NCI-H446 (cell line): ENCODE results near the gene FAM20C.
"Not testable (repeated sequence)": the region's sequence is repeated elsewhere in the genome, so short reads cannot be mapped to it uniquely, and the experiment has no call there.

Source experiments
- DNase-seq, 2 experiments: peaks; one replicate each; lab custom pipeline; 2025; lab: John Stamatoyannopoulos, UW

FAM20C gene

DNA sequence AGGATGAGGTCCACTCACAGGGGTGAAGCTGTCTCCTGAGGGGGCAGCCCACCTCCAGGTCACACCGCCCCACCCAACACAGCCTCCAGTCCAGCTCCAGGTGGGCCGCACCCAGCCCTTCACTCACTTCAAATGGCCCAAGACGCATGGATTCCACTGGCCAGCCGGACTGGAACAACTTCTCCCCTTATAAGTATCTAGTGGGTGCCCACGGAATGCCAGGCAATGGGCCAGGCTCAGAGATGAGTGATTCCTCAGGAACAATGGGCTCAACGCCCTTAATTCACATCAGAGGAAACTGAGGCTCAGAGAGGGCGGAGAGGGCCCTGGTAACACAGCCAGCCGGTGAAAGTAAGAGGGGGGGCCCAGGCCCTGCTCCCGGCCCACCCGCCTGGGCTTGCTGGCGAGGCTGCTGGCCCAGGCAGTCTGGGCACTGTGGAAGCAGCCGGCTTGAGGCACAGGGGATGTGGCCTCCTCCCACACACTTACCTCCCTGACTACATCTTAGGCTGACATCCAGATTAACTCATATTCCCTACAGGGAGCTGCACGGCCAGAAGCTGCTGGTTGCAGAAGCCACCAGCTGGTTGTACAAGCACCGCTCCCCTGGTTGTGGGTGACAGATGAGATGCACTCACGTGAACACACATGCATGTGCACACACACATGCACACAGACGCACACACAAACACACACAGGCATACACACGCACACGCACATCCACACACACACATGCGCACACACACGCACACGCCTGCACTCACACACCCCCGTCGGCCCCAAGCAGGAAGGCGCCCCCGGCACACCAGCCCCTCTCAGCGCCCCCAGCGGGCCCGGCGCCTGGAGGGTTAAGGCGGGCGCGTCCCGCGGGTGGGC is 1.0 kb upstream of the FAM20C start:
- DNase-seq, result peak; percentile 32 to 72

DNA sequence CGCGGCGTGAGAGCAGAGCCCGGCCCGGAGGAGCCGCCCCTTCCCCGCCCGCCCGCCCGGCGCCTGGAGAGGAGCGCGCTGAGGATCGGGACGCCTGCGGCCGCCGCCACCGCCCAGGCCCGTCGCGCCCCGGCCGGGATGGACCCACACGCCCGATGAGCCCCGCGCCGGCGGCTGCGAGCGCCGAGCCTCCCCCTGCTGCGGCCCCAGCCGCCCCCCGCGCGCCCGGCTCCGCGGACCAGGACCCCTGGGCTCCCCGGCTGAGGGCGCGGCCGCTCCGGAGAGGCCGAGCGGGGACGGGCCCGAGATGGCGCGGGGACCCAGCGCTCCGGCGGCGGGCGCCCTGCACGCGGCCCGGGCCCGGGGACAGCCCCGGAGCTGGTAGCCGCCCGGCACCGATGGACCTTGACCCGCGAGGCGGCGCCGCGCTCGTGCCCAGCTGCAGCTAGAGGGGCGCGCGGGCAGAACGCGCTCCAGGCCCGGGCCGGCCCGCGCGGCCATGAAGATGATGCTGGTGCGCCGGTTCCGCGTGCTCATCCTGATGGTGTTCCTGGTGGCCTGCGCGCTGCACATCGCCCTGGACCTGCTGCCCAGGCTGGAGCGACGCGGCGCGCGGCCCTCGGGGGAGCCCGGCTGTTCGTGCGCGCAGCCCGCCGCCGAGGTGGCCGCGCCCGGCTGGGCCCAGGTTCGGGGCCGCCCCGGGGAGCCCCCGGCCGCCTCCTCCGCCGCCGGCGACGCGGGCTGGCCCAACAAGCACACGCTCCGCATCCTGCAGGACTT is 520 bp downstream of the FAM20C start:
- DNase-seq, result no peak

DNA sequence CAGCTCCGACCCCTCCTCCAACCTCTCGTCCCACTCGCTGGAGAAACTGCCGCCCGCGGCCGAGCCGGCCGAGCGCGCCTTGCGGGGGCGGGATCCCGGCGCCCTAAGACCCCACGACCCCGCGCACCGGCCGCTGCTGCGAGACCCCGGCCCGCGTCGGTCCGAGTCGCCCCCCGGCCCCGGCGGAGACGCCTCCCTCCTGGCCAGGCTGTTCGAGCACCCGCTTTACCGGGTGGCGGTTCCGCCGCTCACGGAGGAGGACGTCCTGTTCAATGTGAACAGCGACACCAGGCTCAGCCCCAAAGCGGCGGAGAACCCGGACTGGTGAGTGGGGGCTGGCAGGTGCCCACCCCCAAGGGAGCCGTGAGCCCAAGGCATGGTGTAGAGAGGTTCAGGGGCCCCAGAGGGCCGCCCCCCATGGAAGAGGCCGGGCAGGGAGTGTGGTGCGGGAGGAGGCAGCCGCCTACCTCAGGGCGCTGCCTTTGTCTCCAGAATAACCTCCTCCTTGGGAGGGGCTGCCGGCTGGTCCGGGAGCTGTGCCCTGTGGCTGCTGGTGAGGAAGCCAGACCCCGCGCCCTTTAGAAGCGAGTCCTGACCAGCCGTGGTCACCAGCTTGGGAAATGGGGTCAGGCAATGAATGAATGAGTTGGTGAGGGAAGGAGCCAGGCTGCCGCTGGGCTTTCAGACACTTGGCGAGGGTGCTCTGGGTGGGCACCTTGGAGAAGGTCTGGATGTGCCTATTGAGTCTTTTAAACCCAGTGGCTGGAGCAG is 1.3 kb downstream of the FAM20C start:
- DNase-seq, result no peak

DNA sequence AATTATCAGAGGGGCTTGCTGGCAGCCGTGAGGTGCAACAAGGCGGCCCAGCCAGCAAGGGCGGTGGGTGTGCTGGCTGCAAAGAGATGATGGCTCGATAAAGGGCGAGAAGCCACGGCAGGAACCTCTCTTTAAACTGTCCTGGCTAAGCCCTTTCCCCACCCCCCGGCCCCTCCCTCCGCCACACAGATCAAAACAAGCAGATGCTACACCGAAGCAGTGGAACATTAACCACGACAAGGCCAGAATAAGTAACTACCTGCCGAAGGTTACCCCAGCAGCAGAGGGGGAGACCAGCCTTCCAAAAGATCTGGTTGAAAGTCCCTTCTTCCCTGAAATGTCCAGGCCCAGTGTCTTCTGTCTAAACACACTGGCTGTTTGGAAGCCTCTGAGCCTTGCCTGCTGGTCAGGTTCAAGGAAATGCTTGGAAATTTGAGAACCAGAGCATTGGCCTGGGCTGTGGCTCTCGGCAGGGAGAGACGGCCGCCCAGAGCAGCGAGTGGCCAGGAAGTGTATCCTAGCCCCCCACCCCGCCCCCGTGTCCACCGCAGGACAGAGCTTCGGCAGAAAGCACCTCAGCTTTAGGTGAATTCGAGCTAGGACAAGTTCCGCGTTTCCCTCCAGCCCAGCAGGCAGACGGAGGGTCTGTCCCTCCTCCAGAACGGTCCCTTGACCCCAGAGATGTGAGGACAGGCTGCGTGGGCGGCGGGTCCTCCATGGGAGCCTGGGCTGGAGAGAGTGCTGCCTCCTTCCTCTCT is 2.1 kb downstream of the FAM20C start:
- DNase-seq, result no peak

DNA sequence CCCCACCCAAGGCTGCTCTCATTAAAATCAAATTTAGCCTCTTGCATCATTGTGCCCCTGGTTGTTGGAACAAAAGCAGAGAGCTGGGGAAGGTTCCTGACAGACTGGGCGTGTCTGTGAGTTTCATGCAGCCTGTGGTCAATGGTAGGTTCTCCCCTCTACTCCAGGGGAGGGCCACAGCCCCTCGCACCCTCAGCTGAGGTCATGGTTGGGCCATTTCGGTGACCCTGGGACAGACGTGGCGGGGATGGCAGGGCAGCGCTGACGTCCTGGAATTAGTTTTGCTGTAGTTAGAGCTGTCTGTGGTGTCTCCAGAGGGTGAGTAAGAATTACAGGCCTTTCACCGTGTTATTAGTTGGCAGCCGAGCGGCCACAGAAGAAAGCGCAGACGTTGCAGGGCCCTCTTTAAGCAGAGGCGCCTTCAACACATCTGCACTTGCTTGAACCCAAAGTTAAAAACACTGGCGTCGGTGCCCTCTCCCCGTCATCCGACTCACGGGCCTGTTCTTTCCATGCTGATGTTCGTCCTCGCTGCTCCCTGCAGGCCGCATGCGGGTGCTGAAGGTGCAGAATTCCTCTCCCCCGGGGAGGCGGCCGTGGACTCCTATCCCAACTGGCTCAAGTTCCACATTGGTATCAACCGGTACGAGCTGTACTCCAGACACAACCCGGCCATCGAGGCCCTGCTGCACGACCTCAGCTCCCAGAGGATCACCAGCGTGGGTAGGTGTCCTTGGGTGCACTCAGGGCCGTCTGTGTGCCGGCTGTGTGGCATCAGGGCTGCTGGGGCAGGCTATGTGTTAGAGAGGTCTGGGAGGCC is 2.8 kb downstream of the FAM20C start:
- no peak for DNase-seq

DNA sequence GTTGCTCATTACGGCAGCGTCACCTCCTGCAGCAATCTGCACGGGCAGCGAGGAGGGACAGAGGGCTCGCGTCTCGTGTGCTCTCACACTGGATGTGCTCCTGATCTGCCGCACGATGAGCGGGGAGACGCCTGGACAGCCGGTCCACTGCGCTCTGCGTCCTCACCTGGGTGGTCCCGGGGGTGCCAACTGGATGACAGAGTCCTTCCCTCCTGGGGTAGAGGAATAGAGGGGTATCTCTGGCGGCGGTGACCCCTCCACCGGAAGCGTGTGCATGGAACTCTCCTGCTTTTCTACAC is 3.4 kb downstream of the FAM20C start:
- no peak for DNase-seq

DNA sequence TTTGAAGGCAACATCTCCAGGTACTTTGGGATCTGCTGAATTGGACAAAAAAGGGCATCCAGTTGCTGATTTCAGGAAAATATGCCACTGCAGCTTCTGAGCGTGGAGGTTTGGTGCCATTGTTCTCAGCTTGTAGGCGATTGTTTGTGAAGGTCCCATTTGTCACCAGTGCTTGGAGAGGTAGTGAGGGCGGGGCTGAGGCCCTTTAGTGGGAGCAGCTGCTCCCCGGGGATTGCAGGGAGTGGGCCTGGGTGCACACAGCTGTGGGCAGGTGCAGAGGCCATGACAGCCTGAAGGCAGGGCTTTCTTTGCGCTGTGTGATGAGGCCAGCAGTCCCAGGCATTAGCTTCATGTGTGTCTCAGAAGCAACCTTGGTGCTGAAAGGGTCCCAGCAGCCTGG is 3.9 kb downstream of the FAM20C start:
- no peak for DNase-seq

DNA sequence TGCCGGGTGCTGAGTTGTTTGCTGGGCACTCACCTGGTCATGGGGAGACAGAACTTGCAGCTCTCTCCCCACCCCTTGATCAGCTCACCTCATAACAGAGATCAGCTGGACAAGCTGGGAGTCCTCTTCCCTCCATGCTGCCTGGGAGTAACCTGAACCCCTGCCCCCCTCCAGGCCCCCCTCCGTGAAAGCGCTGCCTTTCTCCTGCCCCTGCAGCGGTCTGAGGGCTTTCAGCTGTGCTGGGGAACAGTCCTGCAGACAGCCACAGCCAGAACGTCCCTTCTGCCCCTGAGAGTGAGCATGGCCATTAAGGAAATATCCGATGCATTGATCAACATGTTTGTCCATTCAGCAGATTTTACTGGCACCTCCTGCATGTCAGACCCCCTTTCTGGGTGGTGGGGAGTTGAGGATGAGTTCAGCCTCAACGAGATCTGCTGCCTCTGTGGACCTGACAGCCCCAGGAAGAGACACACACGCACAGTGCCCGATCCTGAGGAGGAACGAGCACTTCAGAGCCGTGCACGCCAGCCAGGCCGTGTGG is 4.5 kb downstream of the FAM20C start:
- DNase-seq, result no peak

DNA sequence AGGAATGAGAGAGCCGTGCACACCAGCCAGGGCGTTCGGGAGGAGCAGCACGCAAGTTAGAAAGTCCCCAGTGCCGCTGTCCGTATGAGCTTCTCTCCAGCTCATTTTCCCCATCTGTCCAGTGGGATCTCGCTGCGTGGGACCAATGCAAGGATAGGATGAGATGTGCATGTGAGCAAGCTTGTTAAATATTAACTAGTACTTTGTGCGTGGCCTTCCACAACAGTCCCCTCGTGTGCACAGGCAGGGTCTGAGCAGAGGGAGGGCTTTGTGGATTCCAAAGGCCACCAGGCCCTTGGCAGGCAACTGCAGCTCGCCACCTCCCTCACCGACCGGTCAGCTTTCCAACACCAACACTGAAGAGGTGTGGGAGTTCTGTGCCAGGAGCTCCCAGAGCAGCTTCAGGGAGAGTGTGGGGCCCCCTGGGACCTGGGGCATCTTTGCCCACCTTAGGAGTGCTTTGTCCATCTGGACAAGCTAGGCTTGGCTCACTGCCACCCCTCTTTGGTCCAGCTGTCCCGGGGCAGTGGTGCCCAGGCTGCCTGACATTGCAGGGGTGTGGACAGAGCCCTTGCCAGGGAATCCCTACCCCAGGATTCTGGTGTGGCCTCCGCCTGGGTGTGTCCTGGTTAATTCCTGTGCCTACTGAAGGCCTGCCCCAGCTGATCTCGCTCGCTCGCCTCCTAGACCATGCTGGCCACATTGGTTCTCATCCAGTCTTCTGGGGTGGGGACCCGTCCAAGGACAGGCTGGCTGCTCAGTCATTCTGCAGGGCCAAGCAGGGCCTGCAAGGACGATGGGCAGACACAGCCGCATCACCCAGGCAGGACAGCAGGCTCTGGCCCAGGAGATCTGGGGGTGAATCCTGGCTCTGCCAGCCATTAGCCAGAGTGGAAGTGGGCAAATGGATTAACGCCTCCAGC is 5.3 kb downstream of the FAM20C start:
- DNase-seq, result no peak

DNA sequence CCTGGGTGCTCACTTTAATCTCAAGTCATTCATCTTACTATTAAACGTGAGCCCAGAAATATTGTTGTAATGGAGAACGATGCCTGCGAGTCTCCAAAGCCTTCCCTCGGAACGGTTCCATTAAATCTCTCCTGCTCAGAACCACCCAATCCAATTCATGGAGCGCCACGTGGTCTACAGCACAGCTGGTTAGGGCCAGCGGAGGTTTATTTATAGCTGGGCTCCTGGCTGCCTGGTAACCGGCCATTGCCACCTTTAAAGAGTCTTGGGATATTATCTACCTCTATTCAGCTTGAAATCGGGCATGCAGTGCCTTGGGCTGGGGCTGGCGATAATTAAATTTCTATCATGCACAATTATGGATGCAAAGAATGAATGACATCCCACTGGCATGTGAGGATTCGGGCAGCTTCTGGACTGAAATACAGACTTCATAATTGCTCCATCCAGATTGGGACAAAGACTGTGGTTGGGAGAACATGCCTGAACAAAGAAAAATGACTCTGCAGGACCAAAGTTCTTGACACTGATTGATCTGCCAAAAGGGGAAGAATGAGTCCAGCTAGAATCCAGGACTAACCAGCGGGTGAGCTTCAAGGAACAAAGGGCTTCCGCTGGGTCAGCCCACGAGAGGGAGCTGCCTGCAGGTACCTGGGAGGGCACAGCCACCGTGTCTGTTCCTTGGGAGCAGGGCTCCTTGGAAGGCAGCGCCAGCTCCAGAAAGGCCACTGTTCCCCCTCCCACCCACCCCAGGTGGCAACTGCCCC is 7.3 kb downstream of the FAM20C start:
- DNase-seq, result no peak

DNA sequence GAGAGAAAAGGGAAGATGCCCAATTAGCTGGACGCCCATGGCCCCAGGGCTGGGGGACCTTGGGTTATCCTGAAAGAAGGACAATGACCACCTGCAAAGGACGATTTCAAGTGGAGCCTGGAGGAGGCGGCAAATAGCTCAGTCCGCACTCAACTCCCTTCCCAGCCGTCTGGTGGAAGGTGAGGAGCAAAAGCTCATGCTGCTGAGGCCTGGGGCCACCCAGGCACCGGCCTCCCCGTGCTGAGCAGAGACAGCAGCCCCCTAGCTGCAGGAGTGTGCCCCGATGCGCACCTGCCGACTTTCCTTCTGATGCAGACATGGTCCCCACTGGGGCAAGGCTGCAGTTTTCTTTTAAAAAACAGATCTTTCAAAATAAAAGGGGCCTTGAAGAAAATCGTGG is 7.9 kb downstream of the FAM20C start:
- no peak for DNase-seq

DNA sequence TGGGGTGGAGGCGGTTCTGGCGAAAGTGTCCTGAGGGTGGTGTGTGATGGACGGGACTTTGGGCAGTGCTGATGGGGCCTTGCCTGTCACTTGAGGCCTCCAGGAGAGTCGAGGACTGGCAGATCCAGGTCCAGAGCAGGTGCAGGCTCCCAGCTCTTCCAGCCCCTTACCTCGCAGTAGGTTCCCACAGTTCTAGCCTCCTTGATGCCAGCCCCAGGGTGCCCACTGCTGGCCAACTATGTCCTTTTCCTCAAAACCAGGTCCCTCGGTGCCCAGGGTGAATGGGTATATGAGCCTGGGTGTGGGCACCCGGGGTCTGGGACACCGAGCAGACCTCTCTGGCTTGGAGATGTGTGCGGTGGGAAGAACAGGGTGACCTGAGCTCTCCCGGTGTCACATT is 8.3 kb downstream of the FAM20C start:
- no peak for DNase-seq

DNA sequence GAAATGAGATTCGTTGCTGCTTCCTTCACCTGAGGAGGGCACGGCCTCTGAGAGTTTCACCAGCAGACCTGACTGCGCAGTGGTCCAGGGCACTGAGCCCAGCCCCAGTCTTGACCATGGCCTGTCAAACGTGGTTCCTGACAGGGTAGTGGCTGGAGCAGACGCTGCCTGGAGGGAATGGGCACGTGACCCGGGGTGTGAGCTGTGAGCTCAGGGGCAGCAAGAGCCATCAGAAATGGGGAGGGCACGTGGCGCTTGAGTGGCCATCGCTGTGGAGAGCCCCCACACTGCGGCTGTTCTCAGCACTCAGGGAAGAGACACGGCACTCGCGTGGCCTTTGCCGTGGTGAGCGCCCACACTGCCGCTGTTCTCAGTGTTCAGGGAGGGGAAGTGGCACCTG is 12.0 kb downstream of the FAM20C start:
- DNase-seq, result no peak

DNA sequence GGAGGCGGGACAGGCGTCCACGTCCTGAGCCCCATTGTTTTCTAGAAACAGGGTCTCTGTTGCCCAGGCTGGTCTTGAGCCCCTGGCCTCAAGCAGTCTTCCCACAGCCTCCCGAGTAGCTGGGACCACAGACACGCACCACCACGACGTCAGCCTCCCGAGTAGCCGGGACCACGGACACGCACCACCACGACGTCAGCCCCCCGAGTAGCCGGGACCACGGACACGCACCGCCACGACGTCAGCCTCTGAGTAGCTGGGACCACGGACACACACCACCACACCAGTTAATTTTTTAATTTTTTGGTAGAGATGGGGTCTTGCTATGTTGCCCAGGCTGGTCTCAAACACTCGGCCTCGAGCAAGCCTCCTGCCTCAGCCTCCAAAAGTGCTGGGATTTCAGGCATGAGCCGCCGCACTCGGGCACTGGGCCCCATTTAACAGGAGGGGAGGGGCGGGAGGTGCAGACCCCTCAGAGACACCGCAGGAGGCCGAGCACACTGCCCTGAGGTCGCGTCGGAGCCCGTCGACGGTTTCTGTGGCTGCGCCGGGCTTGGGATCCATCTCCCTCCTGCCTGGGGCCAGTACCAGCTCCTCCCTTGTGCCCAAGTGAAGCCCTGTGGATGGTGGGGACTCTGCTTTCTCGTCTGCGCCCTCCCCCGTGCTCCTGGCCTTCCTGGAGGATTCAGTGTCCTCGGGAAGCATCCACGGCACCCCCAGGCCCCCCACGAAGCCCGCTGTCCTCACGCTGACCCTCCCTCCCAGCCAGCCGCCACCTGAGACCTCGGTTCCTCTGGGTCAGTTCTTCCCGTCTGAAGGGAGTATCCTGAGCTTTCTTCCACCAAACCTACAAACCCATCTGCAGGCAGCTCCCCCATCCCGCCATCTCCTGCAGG is 13.0 kb downstream of the FAM20C start:
- DNase-seq, result no peak

DNA sequence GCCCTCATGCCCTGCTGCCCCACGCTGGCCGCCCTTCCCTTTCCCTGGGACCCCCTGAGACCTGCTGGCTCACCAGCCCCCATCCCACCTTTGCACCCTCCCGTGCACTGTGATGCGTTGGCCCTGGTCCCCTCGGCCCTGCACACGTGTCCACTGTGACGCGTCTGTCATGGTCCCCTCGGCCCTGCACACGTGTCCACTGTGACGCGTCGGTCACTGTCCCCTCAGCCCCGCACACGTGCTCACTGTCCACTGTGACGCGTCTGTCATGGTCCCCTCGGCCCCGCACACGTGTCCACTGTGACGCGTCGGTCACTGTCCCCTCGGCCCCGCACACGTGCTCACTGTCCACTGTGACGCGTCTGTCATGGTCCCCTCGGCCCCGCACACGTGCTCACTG is 14.0 kb downstream of the FAM20C start:
- not testable (repeated sequence) for DNase-seq

DNA sequence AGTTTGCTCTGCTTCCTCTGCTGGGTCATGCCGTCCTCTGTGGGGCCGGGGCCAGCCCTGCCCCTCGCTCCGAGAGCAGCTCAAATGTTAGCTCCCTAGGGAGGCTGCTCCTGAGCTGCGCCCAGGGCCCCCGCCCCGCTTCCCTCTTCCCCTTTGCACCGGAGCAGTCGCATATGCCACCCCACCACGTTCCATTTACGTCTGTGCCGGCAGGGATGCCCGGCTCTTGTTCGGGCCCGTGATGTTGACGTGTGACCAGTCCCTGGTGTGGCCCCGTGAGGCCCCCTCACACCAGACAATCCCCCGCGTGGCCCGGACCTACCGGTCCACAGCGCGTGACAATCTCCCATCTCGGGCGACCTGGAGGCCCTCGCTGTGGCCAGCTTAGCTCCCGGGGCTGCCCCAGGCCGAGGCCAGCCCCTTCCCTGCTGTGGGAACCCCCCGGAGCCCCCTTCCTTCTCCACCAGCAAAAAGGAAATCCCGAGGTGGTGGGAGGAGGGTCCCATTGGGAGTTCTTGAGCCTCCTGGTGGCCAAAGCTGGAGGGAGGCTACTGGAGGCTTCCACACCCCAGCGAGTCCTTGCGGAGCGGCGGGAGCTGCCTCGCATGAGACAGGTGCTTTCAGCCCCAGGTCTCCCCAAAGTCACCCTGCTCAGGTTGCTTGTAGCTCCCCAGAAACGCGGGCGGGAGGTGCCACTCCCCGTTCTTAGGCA is 15.2 kb downstream of the FAM20C start:
- DNase-seq, result no peak

DNA sequence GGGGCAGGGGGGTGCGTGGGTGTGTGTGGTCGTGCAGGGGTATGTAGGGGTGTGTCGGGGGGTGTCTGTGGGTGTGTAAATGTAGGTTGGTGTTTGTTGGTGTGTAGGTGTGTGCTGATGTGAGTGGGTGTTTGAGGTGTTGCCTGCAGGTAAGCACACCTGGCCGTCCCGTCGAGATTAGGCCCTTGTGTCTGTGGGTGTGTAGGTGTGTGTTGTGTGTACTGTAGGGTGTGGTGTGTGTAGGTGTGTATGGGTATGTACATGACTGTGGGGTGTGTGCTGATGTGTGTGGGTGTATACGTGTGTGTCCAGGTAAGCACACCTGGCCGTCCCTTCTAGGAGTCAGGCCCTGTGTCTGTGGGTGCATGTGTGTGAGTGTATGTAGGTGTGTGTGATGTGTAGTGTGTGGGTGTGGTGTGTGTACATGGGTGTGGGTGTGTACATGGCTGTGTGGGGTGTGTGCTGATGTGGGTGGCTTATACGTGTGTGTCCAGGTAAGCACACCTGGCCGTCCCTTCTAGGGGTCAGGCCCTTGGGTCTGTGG is 15.8 kb downstream of the FAM20C start:
- DNase-seq, result no peak
